DOHH2 (cell line): ENCODE results near the gene HNRNPM.

Experiments used
- H3F3A ChIP-seq: fragments of 200-600 bp; sonication (generic), shearing (Covaris generic); 2 replicates; pipeline ENCODE4 v1.6.0; 2016; ENCODE audit warnings: antibody characterized with exemption, mild to moderate bottlenecking; ENCODE audit not compliant: control insufficient read depth, insufficient read depth
- H3K27ac ChIP-seq: fragments of 200-600 bp; sonication (generic); 2 replicates; pipeline ENCODE4 v1.5.1; 2014; ENCODE audit warnings: low read depth, mild to moderate bottlenecking, low read length, moderate library complexity
- H3K27me3 ChIP-seq: fragments of 200-600 bp; sonication (generic); 2 replicates; pipeline ENCODE4 v1.6.1; 2014; ENCODE audit warnings: mild to moderate bottlenecking, low read length, mixed read lengths; ENCODE audit not compliant: control insufficient read depth
- H3K36me3 ChIP-seq: fragments of 200-600 bp; sonication (generic); 2 replicates; pipeline ENCODE4 v1.6.1; 2014; ENCODE audit warnings: mild to moderate bottlenecking, low read length, moderate library complexity, mixed read lengths; ENCODE audit not compliant: control insufficient read depth
- H3K4me1 ChIP-seq: fragments of 200-600 bp; sonication (generic); 2 replicates; pipeline ENCODE4 v1.6.1; 2014; ENCODE audit warnings: mild to moderate bottlenecking, low read length, mixed read lengths; ENCODE audit not compliant: control insufficient read depth
- H3K4me2 ChIP-seq: fragments of 200-600 bp; sonication (generic); 2 replicates; pipeline ENCODE4 v1.6.0; 2014; ENCODE audit warnings: mild to moderate bottlenecking, low read length, moderate library complexity
- H3K4me3 ChIP-seq: fragments of 200-600 bp; sonication (generic); 2 replicates; pipeline ENCODE4 v1.5.1; 2014; ENCODE audit warnings: mild to moderate bottlenecking, low read length, mixed read lengths
- H3K79me2 ChIP-seq: fragments of 200-600 bp; sonication (generic); 2 replicates; pipeline ENCODE4 v1.6.1; 2014; ENCODE audit warnings: mild to moderate bottlenecking, low read length, mixed read lengths; ENCODE audit not compliant: control insufficient read depth
- H3K9me2 ChIP-seq: fragments of 200-600 bp; sonication (generic); replicated peaks from 2 replicates; pipeline ENCODE4 v1.6.1; 2014; ENCODE audit warnings: mild to moderate bottlenecking, low read length, mixed read lengths; ENCODE audit not compliant: control insufficient read depth
- H3K9me3 ChIP-seq: fragments of 200-600 bp; sonication (generic); 2 replicates; pipeline ENCODE4 v1.6.1; 2014; ENCODE audit warnings: antibody characterized with exemption, low read length, mixed read lengths; ENCODE audit not compliant: control insufficient read depth, insufficient read depth
- H4K20me1 ChIP-seq: fragments of 200-600 bp; sonication (generic); 2 replicates; pipeline ENCODE4 v1.6.0; 2014; ENCODE audit warnings: low read depth, mild to moderate bottlenecking, antibody characterized with exemption, low read length, moderate library complexity; ENCODE audit not compliant: control insufficient read depth, insufficient read depth
- EZH2phosphoT487 ChIP-seq: fragments of 200-600 bp; sonication (generic); IDR thresholded peaks from 2 replicates; pipeline ENCODE4 v1.6.1; 2017; ENCODE audit warnings: borderline replicate concordance, mild to moderate bottlenecking, antibody characterized with exemption, low read length, moderate library complexity, mixed read lengths
- TF ChIP-seq, protein P1 (sequence below): fragments of 200-600 bp; sonication (generic); IDR thresholded peaks from one replicate; pipeline ENCODE4 v1.5.1; 2014; ENCODE audit warnings: antibody characterized with exemption, mild to moderate bottlenecking, low read depth, low read length; ENCODE audit not compliant: poor library complexity, severe bottlenecking

Gene HNRNPM

GRCh38 chr19:8529369-8530006 is 84.7 kb downstream of the HNRNPM start:
- Histone ChIP-seq H3F3A (no peaks in the 10 kb centered on the region), H3K27ac (no peak overlapping the region), H4K20me1 (no peaks in the 10 kb centered on the region), H3K36me3 (no peaks in the 10 kb centered on the region), H3K27me3 (no peaks in the 10 kb centered on the region), H3K9me2 (no peaks in the 10 kb centered on the region), H3K79me2 (no peaks in the 10 kb centered on the region), H3K4me1 (no peaks in the 10 kb centered on the region), H3K9me3 (no peaks in the 10 kb centered on the region), H3K4me2 (no peak overlapping the region), H3K4me3 (no peak overlapping the region)
- TF ChIP-seq, protein P1, sequence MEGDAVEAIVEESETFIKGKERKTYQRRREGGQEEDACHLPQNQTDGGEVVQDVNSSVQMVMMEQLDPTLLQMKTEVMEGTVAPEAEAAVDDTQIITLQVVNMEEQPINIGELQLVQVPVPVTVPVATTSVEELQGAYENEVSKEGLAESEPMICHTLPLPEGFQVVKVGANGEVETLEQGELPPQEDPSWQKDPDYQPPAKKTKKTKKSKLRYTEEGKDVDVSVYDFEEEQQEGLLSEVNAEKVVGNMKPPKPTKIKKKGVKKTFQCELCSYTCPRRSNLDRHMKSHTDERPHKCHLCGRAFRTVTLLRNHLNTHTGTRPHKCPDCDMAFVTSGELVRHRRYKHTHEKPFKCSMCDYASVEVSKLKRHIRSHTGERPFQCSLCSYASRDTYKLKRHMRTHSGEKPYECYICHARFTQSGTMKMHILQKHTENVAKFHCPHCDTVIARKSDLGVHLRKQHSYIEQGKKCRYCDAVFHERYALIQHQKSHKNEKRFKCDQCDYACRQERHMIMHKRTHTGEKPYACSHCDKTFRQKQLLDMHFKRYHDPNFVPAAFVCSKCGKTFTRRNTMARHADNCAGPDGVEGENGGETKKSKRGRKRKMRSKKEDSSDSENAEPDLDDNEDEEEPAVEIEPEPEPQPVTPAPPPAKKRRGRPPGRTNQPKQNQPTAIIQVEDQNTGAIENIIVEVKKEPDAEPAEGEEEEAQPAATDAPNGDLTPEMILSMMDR: no peak

DNA sequence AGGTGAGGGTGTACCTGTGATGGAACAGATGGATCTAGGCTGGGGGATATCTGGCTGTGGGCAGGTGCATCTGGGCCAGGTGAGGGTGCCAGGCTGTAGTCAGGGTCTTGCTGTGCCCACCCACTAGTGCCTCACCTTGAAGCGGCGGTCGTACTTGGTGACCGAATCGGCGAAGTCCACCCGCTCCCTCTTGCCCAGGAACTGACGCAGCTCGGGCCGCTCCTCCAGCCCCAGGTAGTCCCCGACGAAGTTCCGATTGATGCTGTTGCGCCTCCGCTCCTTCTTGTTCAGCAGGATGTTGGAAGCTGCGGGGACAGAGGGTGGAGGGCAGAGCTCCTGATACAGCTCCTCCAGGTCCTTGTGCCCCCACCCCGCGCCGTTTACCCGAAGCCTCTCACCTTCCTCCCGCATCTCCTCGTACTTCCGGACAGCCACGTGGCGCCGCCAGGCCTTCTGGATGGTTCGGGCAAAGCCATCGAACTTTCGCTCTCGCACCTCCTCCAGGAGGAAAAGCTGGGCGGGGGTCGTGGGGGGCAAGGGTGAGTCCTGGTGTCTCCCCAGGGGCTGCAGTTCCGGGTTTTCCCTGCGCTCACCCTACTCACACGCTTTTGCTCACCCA is 85.4 kb downstream of the HNRNPM start:
- TF ChIP-seq EZH2phosphoT487: no peak
- TF ChIP-seq, protein P1: no peak
- no peak overlapping the region for H3K4me3 ChIP-seq
- no peaks in the 10 kb centered on the region for H3F3A ChIP-seq
- no peaks in the 10 kb centered on the region for H3K9me3 ChIP-seq
- no peaks in the 10 kb centered on the region for H3K79me2 ChIP-seq
- no peak overlapping the region for H3K27ac ChIP-seq
- no peaks in the 10 kb centered on the region for H3K36me3 ChIP-seq
- H3K4me2 ChIP-seq: no peak overlapping the region
- no peaks in the 10 kb centered on the region for H3K4me1 ChIP-seq
- H3K9me2 ChIP-seq: no peaks in the 10 kb centered on the region
- no peaks in the 10 kb centered on the region for H3K27me3 ChIP-seq
- H4K20me1 ChIP-seq: no peaks in the 10 kb centered on the region

- H3K27ac ChIP-seq: no peak overlapping the region
- no peaks in the 10 kb centered on the region for H3K9me3 ChIP-seq
- H4K20me1 ChIP-seq: no peaks in the 10 kb centered on the region
- H3K4me2 ChIP-seq: no peak overlapping the region
- H3K4me3 ChIP-seq: no peak overlapping the region
- no peaks in the 10 kb centered on the region for H3K79me2 ChIP-seq
- no peak for TF ChIP-seq EZH2phosphoT487
- TF ChIP-seq, protein P1: no peak
- no peaks in the 10 kb centered on the region for H3F3A ChIP-seq
- H3K9me2 ChIP-seq: no peaks in the 10 kb centered on the region
- H3K36me3 ChIP-seq: no peaks in the 10 kb centered on the region
- no peaks in the 10 kb centered on the region for H3K27me3 ChIP-seq
- no peaks in the 10 kb centered on the region for H3K4me1 ChIP-seq
These were observed 86.7 kb downstream of the HNRNPM start for GRCh38 chr19:8531470-8531869.
